Body of pancreas (tissue), 4 donors: ENCODE data around the gene OR2T6.

Experiments
- POLR2A ChIP-seq, 3 donors: fragments of 450-650 bp; IDR thresholded peaks; one replicate each; pipeline ENCODE4 v1.6.1; 2016; ENCODE audit warnings: antibody characterized with exemption in 3 of 3, mild to moderate bottlenecking in 2 of 3
- TF ChIP-seq, protein P1 (sequence below), 7 experiments: fragments of 450-650 bp in 4 of 7; fragments of 200-600 bp in 3 of 7; sonication (generic) in 3 of 7; IDR thresholded peaks; one replicate each; pipeline ENCODE4 v1.5.1; 2016 to 2019; ENCODE audit warnings: antibody characterized with exemption in 7 of 7

DNA sequence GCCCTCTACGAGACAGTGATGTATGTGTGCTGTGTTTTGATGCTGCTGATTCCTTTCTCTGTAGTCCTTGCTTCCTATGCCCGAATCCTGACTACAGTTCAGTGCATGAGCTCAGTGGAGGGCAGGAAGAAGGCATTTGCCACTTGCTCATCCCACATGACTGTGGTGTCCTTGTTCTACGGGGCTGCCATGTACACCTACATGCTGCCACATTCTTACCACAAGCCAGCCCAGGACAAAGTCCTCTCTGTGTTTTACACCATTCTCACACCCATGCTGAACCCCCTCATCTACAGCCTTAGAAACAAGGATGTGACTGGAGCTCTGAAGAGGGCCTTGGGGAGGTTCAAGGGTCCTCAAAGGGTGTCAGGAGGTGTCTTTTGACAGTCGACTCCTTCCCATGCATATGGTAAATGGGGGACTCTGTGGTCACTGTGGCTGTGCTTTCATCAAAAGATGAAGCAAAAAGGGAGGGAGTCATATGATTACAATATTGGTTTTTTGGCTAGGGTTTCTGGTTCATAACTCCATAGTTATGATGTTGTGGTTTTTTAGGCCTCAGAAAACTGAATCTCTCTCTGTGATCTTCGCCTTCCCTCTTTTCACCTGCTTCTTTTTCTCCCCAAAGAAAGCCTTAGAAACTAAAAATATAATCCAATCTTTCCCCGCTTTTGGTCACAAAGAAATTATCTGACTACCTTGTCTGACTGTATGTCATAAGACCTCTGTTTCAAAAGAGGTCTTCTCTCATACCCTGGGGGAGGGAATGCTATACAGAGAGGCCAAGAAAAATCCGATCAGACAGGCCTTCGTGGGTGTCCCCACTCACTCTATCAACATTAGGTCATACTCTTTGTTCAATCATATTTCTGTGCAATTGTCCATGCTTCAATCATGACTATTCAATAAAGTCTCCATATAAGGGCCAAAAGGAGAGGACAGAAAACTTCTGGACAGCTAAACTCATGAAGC is 31.5 kb downstream of the OR2T6 start:
- TF ChIP-seq, protein P1, sequence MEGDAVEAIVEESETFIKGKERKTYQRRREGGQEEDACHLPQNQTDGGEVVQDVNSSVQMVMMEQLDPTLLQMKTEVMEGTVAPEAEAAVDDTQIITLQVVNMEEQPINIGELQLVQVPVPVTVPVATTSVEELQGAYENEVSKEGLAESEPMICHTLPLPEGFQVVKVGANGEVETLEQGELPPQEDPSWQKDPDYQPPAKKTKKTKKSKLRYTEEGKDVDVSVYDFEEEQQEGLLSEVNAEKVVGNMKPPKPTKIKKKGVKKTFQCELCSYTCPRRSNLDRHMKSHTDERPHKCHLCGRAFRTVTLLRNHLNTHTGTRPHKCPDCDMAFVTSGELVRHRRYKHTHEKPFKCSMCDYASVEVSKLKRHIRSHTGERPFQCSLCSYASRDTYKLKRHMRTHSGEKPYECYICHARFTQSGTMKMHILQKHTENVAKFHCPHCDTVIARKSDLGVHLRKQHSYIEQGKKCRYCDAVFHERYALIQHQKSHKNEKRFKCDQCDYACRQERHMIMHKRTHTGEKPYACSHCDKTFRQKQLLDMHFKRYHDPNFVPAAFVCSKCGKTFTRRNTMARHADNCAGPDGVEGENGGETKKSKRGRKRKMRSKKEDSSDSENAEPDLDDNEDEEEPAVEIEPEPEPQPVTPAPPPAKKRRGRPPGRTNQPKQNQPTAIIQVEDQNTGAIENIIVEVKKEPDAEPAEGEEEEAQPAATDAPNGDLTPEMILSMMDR (IDR thresholded peaks at IDR 0.05) = no peak
- no peak for TF ChIP-seq POLR2A (IDR thresholded peaks at IDR 0.05)
